ENCODE data around the gene SRSF8.
A peak's percentile ranks its signal among the peaks of the same experiment; 100 is the strongest.

The SRSF8 gene

DNA sequence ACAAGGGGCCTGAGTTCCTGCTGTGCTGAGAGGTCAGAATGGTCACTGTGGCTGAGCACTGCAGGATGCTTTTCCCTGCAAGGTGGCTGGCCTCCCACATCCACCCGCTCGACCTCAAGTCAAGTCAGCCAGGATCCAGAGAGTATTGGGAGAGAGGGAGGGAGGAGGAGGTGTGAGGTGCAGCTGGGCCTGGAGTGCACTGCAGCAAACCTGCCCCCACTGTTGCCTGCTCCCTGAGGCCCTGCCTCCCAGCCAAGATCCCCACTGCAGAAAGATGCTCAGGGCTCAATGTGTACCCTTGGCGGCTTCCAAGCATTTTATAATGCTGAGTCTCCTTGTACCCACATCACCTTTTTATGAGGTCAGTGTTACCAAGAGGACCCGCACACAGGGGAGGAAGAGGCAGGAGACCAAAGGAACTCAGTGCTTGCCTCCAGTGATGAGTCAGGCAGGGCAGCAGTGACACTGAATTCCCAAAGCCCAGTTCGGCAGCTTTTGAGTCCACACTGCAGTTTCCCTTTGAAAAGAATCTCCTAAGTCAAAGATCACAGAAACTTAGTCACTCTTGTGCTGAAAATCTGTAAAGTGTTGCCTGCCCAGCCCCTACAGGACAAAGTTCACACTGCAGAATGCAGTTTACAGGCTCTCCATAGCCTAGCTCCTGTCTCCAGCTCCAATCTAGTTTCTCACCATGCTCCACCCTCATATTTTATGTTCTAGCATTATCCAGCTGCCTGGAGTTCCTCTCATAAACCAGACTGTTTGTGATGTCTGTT lies 26.0 kb downstream of the SRSF8 start:
- TF ChIP-seq JUND (IDR thresholded peaks at IDR 0.05; ENCODE audit: low read depth), result no peak
- in situ Hi-C loops (cut with HindIII; ENCODE audit: low pct_unique_long_range_greater_than_20kb, low sequenced_read_pairs), result no loop called here
- DNase-seq (ENCODE audit: low read depth in 1 of 2, low spot score in 1 of 2), result peak; percentile 26 to 35

DNA sequence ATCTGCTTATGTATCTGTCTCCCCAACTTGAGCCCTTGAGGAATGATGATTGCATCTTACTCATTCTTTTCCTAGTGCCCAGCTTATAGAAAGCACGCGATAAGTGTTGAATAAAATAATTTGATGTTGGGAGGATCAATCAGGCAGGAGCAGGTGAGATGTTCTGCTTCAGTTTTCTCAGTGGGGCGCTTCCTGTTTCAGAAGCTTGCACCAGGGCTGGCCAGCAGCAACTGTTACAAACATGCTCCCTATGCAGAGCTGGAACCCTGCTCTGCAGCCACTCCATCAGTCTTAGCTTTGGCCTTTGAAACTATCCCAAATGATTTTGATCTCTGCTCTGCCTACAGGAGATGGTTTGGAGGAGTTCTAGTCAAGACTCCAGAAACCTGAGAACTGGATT lies 26.8 kb downstream of the SRSF8 start:
- DNase-seq (ENCODE audit: low read depth in 1 of 2, low spot score in 1 of 2), result no peak
- in situ Hi-C loops (cut with HindIII; ENCODE audit: low pct_unique_long_range_greater_than_20kb, low sequenced_read_pairs), result no loop called here
- no peak for TF ChIP-seq JUND (IDR thresholded peaks at IDR 0.05; ENCODE audit: low read depth)

DNA sequence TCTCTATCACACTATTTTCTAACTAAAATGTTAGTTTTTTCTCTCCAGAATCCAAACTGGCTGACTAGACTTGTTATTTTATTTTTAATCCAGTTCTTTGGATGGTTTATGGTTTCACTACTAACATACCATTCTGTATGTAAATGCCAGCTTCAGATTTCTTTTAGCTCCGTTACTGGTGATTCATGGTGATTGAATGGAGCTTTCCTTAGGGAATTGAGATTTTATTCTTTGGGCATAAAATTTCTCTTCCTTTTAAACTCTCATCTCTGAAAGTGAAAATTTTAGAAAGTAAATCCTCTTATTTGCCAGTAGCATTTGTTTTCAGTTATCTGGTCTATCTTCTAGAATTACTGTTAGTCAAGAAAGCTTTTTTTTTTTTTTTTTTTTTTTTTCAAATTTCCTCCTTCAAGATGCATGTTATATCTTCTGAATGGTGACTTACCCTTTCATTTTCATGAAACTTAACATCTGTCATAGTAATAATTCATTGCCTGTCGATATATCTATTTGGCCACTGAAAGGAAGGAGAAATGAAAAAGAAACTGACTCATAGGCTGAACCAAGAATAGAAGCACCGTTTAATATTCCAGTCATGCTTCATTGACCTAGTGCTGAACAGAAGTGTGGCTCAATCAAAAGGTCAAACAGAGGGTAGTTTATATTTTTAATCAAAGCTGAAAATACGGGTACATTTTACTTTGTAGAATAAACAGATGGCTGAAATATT lies 29.3 kb downstream of the SRSF8 start:
- in situ Hi-C loops (cut with HindIII; ENCODE audit: low pct_unique_long_range_greater_than_20kb, low sequenced_read_pairs), result no loop called here
- no peak for TF ChIP-seq JUND (IDR thresholded peaks at IDR 0.05; ENCODE audit: low read depth)
- no peak for DNase-seq (ENCODE audit: low read depth in 1 of 2, low spot score in 1 of 2)

DNA sequence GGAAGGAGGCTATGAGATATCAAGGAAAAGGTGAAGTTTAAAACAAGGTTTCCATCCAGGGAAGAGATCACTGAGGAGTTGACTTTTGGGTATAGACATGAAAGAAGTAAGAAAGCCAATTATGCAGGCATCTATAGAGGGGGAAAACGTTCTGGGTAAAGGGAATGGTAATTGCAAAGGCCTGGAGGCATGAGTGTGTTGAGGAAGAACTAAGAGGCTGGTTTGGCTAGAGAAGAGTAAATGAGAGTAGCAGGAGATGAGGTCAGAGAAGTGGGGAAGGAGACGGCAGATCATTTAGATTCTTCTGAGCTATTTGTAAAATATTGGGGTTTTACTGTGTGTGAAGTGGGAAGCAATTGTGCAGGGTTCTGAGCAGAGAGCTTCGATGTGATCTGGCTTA lies 30.5 kb downstream of the SRSF8 start:
- TF ChIP-seq JUND (IDR thresholded peaks at IDR 0.05; ENCODE audit: low read depth), result no peak
- in situ Hi-C loops (cut with HindIII; ENCODE audit: low pct_unique_long_range_greater_than_20kb, low sequenced_read_pairs), result no loop called here
- DNase-seq (ENCODE audit: low read depth in 1 of 2, low spot score in 1 of 2), result no peak

DNA sequence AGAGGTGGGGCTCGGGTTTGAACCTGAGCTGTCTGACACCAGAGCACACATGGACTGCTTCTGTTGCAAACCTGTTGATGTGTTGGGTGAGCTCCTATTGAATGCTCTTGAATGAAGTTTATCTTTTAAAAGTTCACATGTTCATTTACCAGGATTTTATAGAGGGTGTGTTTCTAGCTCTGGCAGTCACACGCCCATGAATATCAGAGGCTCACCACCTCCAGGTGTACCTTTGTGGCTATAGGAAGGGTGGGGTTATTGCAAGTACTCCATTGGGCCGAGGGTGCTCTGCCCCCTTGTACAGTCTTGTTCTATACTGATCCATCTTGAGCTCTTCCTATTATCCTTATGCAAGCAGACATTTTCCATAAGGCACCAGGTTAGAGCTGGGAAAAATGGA lies 32.1 kb downstream of the SRSF8 start:
- DNase-seq (ENCODE audit: low read depth in 1 of 2, low spot score in 1 of 2), result no peak
- TF ChIP-seq JUND (IDR thresholded peaks at IDR 0.05; ENCODE audit: low read depth), result no peak
- in situ Hi-C loops (cut with HindIII; ENCODE audit: low pct_unique_long_range_greater_than_20kb, low sequenced_read_pairs), result no loop called here

DNA sequence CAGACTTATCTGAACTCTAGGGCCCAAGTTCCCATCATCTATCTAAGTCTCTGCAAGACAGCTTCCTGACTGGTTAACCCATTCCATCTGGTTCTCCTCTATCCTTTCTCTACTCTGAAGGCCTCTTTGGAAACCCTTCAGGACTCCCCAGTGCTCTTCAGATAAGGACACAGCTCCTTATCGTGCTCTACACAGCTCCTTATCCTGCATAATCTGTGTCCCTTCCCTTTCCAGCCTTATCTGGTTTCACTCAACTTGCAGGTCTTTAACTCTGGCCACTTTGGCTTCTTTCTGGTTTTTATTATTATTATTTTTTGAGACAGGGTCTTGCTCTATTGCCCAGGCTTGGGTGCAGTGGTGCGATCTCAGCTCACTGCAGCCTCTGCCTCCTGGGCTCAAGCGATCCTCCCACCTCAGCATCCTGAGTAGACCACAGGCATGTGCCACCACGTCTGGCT lies 33.5 kb downstream of the SRSF8 start:
- in situ Hi-C loops (cut with HindIII; ENCODE audit: low pct_unique_long_range_greater_than_20kb, low sequenced_read_pairs), result no loop called here
- no peak for DNase-seq (ENCODE audit: low read depth in 1 of 2, low spot score in 1 of 2)
- no peak for TF ChIP-seq JUND (IDR thresholded peaks at IDR 0.05; ENCODE audit: low read depth)

DNA sequence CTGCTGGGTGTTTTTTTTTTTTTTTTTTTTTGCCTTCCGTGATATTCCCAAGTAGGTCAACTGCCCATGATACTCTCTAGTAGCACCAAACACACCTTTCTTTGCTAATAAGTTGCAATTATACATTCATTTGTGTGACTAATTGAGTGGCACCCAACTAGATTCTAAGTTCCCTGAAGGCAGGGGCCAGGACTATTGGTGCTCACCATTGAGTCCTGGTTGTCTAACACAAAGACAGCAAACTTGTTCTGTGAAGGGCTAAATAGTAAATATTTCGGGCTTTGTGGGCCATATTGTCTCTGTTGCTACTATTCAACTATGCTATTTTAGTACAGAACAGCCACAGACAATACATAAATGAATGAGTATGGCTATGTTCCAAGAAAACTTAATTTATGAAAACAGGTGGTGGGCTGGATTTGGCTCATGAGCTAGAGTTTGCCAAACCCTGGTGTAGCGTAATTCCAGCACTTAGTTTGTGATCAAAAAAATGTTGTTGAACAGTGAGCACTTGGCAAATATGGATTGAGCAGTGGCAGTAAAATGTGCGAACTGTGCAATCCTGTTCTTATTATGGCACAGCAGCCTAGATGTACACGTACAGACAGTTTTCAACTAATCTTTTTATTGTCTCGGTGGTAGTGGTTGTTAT lies 34.3 kb downstream of the SRSF8 start:
- no peak for TF ChIP-seq JUND (IDR thresholded peaks at IDR 0.05; ENCODE audit: low read depth)
- DNase-seq (ENCODE audit: low read depth in 1 of 2, low spot score in 1 of 2), result no peak
- in situ Hi-C loops (cut with HindIII; ENCODE audit: low pct_unique_long_range_greater_than_20kb, low sequenced_read_pairs), result no loop called here

DNA sequence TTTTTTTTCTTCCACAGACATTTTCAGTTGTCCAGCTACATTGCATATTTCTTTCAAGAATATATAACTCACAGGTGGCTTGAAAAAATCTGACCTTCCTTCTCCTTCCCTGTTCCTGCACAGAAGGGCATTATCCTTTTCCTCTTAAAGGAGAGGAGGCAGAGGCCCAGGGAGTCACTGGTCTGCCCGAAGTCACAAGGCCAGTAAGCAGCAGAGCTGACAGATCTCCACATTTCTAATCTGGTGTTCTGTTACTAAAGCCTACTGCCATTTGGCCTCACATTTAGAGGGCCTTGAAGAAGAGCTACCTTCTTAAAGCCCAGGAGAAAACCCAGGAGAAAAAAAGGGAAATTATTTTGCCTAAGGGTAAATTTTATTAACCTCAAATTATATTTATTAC lies 35.2 kb downstream of the SRSF8 start:
- DNase-seq (ENCODE audit: low read depth in 1 of 2, low spot score in 1 of 2), result no peak
- in situ Hi-C loops (cut with HindIII; ENCODE audit: low pct_unique_long_range_greater_than_20kb, low sequenced_read_pairs), result no loop called here

DNA sequence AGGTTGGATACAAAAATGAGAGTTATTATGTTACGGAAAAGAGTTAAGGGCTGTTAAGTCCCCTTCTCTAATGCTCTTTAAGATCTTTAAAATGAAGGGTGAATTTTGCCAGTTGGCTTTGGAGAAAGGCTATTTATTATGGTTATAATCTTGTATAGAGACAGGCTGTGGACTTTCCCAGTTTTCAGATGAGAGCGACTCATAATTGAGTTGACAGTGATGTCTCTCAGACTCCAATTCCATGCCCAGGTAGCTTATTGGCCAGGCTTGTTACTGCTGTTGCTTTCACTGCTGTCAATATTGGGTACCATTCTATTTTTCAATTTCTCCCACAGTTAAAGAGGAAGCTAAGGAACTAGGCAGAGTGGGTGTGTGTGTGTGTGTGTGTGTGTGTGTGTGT lies 36.0 kb downstream of the SRSF8 start:
- no peak for DNase-seq (ENCODE audit: low read depth in 1 of 2, low spot score in 1 of 2)
- TF ChIP-seq JUND (IDR thresholded peaks at IDR 0.05; ENCODE audit: low read depth), result no peak
- in situ Hi-C loops (cut with HindIII; ENCODE audit: low pct_unique_long_range_greater_than_20kb, low sequenced_read_pairs), result no loop called here

More for the DNA sequence above, 35.2 kb downstream of the SRSF8 start:
- no peak for TF ChIP-seq JUND (IDR thresholded peaks at IDR 0.05; ENCODE audit: low read depth)

DNA sequence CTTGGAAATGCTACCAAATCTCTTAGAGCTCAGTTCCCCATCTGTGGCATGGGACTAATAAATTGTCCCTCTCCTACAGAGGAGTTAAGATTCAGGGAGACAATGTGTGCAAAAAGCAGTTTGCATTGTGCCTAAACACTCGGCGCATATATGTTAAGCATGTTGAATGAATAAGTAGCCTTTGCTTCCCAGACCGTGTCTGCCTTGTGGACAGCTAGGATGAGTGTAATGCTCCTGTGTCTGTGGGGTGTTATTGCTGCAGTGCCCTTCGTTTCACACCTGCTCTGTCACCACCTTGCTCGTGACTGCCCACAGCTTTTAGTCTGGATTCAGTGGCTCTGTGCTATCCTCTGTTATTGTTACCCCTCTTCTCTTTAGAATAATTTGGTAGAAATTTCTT lies 37.0 kb downstream of the SRSF8 start:
- no peak for TF ChIP-seq JUND (IDR thresholded peaks at IDR 0.05; ENCODE audit: low read depth)
- DNase-seq (ENCODE audit: low read depth in 1 of 2, low spot score in 1 of 2), result no peak
- in situ Hi-C loops (cut with HindIII; ENCODE audit: low pct_unique_long_range_greater_than_20kb, low sequenced_read_pairs), result no loop called here

DNA sequence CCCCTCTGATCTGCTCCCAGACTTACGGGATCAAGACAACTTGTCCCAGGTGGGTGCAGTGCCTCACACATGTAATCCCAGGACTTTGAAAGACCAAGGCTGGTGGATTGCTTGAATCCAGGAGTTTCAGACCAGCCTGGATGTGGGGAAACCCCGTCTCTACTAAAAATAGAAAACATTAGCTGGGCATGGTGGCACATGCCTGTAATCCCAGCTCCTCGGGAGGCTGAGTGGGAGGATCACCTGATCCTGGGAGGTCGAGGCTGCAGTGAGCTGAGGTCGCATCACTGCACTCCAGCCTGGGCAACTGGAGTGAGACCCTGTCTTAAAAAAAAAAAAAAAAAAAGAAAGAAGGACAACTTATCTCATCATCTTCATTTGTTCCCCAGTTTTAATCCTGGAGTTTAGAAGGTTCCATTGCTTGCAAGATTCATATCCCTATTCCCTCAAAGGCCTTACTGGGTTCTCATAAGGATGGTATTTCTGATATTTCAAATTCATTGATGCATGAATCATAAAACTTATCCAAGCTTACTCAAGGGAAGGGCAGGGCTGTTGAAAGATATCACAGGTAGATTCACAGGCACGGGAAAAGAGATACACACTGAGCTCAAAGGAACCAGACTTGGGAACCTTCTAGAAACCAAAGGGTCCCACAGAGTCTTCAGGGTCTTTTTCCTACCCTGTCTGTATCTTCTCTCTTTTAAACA lies 37.6 kb downstream of the SRSF8 start:
- in situ Hi-C loops (cut with HindIII; ENCODE audit: low pct_unique_long_range_greater_than_20kb, low sequenced_read_pairs), result no loop called here
- DNase-seq (ENCODE audit: low read depth in 1 of 2, low spot score in 1 of 2), result no peak
- no peak for TF ChIP-seq JUND (IDR thresholded peaks at IDR 0.05; ENCODE audit: low read depth)

DNA sequence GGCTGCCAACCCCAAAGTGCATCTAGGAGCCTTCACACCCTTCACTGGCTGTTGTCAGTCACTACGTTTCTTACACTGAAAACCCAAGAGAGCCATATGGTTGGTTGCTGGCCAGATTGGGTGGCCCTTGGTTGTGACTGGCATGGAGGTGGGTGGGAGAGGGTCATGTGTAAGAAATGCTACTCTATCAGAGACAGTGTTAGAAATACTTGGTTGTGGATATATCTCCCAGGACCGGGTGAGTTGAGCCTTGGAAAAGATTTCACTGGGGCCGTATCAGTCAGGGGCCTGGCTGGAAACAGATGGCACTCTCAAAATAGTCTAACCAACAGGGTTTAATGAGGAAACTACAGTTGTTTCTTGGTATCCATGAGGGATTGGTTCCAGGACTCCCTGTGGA lies 38.1 kb downstream of the SRSF8 start:
- in situ Hi-C loops (cut with HindIII; ENCODE audit: low pct_unique_long_range_greater_than_20kb, low sequenced_read_pairs), result no loop called here
- no peak for TF ChIP-seq JUND (IDR thresholded peaks at IDR 0.05; ENCODE audit: low read depth)
- DNase-seq (ENCODE audit: low read depth in 1 of 2, low spot score in 1 of 2), result no peak
